ENCODE results near the gene XYLT1. TPM values are rescaled to one million over a fixed set of nuclear protein-coding genes. Genes with fewer than 3 reads are reported as not detected.

The XYLT1 gene
- total RNA-seq, 1 experiment from 2014 or later = 25.0 TPM

DNA sequence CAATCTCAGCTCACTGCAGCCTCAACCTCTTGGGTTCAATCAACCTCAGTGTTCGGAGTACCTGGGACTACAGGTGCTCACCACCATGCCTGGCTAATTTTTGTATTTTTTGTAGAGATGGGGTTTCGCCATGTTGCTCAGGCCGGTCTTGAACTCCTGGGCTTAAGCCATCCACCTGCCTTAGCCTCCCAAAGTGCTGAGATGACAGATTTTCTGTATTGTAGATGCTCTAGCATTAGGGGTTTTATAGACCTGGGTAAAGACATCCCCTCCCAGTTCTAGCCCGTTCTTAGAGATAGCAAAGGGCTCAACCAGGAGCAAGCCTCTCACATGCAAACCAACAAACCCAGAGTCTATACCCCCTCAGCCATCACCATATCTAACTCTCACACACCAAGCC is 57.3 kb downstream of the XYLT1 start:
- TF ChIP-seq USF1 (CRISPR knock-in tag; IDR thresholded peaks at IDR 0.05) = no peak
- no peak for TF ChIP-seq GABPB1 (CRISPR knock-in tag; IDR thresholded peaks at IDR 0.05)
- no peak for TF ChIP-seq CBFB (CRISPR knock-in tag; IDR thresholded peaks at IDR 0.05; ENCODE audit: low read depth)
- TF ChIP-seq ZBTB43 (CRISPR knock-in tag; IDR thresholded peaks at IDR 0.05) = no peak
- TF ChIP-seq TCF7 (CRISPR knock-in tag; IDR thresholded peaks at IDR 0.05; ENCODE audit: low read depth) = no peak
- TF ChIP-seq ATF1 (CRISPR knock-in tag; IDR thresholded peaks at IDR 0.05) = no peak
- no peak for TF ChIP-seq ZNF219 (CRISPR knock-in tag; IDR thresholded peaks at IDR 0.05; ENCODE audit: borderline replicate concordance)
- TF ChIP-seq EMX1 (CRISPR knock-in tag; IDR thresholded peaks at IDR 0.05) = no peak
- TF ChIP-seq USF2 (CRISPR knock-in tag; IDR thresholded peaks at IDR 0.05) = no peak
- no peak for TF ChIP-seq PREB (CRISPR knock-in tag; IDR thresholded peaks at IDR 0.05; ENCODE audit: borderline replicate concordance)
- TF ChIP-seq, protein P1, sequence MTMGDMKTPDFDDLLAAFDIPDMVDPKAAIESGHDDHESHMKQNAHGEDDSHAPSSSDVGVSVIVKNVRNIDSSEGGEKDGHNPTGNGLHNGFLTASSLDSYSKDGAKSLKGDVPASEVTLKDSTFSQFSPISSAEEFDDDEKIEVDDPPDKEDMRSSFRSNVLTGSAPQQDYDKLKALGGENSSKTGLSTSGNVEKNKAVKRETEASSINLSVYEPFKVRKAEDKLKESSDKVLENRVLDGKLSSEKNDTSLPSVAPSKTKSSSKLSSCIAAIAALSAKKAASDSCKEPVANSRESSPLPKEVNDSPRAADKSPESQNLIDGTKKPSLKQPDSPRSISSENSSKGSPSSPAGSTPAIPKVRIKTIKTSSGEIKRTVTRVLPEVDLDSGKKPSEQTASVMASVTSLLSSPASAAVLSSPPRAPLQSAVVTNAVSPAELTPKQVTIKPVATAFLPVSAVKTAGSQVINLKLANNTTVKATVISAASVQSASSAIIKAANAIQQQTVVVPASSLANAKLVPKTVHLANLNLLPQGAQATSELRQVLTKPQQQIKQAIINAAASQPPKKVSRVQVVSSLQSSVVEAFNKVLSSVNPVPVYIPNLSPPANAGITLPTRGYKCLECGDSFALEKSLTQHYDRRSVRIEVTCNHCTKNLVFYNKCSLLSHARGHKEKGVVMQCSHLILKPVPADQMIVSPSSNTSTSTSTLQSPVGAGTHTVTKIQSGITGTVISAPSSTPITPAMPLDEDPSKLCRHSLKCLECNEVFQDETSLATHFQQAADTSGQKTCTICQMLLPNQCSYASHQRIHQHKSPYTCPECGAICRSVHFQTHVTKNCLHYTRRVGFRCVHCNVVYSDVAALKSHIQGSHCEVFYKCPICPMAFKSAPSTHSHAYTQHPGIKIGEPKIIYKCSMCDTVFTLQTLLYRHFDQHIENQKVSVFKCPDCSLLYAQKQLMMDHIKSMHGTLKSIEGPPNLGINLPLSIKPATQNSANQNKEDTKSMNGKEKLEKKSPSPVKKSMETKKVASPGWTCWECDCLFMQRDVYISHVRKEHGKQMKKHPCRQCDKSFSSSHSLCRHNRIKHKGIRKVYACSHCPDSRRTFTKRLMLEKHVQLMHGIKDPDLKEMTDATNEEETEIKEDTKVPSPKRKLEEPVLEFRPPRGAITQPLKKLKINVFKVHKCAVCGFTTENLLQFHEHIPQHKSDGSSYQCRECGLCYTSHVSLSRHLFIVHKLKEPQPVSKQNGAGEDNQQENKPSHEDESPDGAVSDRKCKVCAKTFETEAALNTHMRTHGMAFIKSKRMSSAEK (CRISPR knock-in tag; IDR thresholded peaks at IDR 0.05; ENCODE audit: borderline replicate concordance) = no peak
- no peak for TF ChIP-seq ZNF423 (CRISPR knock-in tag; IDR thresholded peaks at IDR 0.05)
- TF ChIP-seq NFYB (CRISPR knock-in tag; conservative IDR thresholded peaks at IDR 0.05; ENCODE audit: low read depth) = no peak
- no peak for TF ChIP-seq IRF1 (CRISPR knock-in tag; IDR thresholded peaks at IDR 0.05)
- TF ChIP-seq, protein P2, sequence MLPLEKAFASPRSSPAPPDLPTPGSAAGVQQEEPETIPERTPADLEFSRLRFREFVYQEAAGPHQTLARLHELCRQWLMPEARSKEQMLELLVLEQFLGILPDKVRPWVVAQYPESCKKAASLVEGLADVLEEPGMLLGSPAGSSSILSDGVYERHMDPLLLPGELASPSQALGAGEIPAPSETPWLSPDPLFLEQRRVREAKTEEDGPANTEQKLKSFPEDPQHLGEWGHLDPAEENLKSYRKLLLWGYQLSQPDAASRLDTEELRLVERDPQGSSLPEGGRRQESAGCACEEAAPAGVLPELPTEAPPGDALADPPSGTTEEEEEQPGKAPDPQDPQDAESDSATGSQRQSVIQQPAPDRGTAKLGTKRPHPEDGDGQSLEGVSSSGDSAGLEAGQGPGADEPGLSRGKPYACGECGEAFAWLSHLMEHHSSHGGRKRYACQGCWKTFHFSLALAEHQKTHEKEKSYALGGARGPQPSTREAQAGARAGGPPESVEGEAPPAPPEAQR (CRISPR knock-in tag; IDR thresholded peaks at IDR 0.05) = no peak
- H3K27ac Mint-ChIP-seq = no peak overlapping the region
- no peak overlapping the region for H3K4me3 Mint-ChIP-seq
- ChIA-PET POLR2A (no interaction called here), CTCF (no interaction called here)
- H3K4me1 Mint-ChIP-seq = peaks cover 51% of the 10 kb centered on the region
- ATAC-seq = no peak
- H3K36me3 Mint-ChIP-seq = peaks cover 12% of the 10 kb centered on the region
- peaks cover 4% of the 10 kb centered on the region for H3K9me3 Mint-ChIP-seq
- no peak for DNase-seq (ENCODE audit: low spot score)
- H3K27me3 Mint-ChIP-seq (ENCODE audit: low read depth) = no peaks in the 10 kb centered on the region; the same call in 1 of the 2 replicates

- Mint-ChIP-seq H3K36me3 (peaks cover 12% of the 10 kb centered on the region), H3K27me3 (ENCODE audit: low read depth) (no peaks in the 10 kb centered on the region; the same call in 1 of the 2 replicates), H3K4me1 (peaks cover 53% of the 10 kb centered on the region), H3K9me3 (peaks cover 4% of the 10 kb centered on the region), H3K4me3 (no peak overlapping the region), H3K27ac (no peak overlapping the region; the same call in 1 of the 2 replicates)
- CTCF ChIA-PET = no interaction called here
- no peak for DNase-seq (ENCODE audit: low spot score)
- ATAC-seq = no peak
- POLR2A ChIA-PET = no interaction called here
- TF ChIP-seq CREB1 (CRISPR knock-in tag; IDR thresholded peaks at IDR 0.05) = no peak
- TF ChIP-seq MYBL2 (CRISPR knock-in tag; IDR thresholded peaks at IDR 0.05) = no peak
- TF ChIP-seq, protein P3, sequence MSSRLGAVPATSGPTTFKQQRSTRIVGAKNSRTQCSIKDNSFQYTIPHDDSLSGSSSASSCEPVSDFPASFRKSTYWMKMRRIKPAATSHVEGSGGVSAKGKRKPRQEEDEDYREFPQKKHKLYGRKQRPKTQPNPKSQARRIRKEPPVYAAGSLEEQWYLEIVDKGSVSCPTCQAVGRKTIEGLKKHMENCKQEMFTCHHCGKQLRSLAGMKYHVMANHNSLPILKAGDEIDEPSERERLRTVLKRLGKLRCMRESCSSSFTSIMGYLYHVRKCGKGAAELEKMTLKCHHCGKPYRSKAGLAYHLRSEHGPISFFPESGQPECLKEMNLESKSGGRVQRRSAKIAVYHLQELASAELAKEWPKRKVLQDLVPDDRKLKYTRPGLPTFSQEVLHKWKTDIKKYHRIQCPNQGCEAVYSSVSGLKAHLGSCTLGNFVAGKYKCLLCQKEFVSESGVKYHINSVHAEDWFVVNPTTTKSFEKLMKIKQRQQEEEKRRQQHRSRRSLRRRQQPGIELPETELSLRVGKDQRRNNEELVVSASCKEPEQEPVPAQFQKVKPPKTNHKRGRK (CRISPR knock-in tag; IDR thresholded peaks at IDR 0.05; ENCODE audit: borderline replicate concordance) = no peak
- no peak for TF ChIP-seq ETV6 (CRISPR knock-in tag; IDR thresholded peaks at IDR 0.05)
- TF ChIP-seq OVOL2 (CRISPR knock-in tag; IDR thresholded peaks at IDR 0.05; ENCODE audit: borderline replicate concordance) = no peak
- TF ChIP-seq, protein P4, sequence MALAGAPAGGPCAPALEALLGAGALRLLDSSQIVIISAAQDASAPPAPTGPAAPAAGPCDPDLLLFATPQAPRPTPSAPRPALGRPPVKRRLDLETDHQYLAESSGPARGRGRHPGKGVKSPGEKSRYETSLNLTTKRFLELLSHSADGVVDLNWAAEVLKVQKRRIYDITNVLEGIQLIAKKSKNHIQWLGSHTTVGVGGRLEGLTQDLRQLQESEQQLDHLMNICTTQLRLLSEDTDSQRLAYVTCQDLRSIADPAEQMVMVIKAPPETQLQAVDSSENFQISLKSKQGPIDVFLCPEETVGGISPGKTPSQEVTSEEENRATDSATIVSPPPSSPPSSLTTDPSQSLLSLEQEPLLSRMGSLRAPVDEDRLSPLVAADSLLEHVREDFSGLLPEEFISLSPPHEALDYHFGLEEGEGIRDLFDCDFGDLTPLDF (CRISPR knock-in tag; IDR thresholded peaks at IDR 0.05) = no peak
- no peak for TF ChIP-seq NFYB (CRISPR knock-in tag; conservative IDR thresholded peaks at IDR 0.05; ENCODE audit: low read depth)
- no peak for TF ChIP-seq GABPB1 (CRISPR knock-in tag; IDR thresholded peaks at IDR 0.05)
- no peak for TF ChIP-seq ZNF416 (CRISPR knock-in tag; IDR thresholded peaks at IDR 0.05)
Measured at GRCh38 chr16:17412791-17413190, 58.0 kb downstream of the XYLT1 start.
